ENCODE data around the gene EDIL3. TPM values are rescaled to one million over a fixed set of nuclear protein-coding genes. Genes with fewer than 3 reads are reported as not detected.

EDIL3 gene
- total and polyA plus RNA-seq, 2 donors (not counting 1 experiment from before 2014, with no cell fraction given) = 12.1 to 149 TPM

GRCh38 chr5:83895860-83896259 is 488.8 kb downstream of the EDIL3 start:
- Histone ChIP-seq H3K27me3 (ENCODE audit: control insufficient read depth, insufficient read depth, low read length) (no peaks in the 10 kb centered on the region), H4K20me1 (ENCODE audit: control insufficient read depth, extremely low read depth, insufficient read depth, low read length) (no peaks in the 10 kb centered on the region), H3K36me3 (ENCODE audit: control insufficient read depth, insufficient read depth, low read length) (no peaks in the 10 kb centered on the region), H3K4me1 (ENCODE audit: control insufficient read depth, extremely low read depth, insufficient read depth, low read length) (no peaks in the 10 kb centered on the region), H3K9me3 (ENCODE audit: control insufficient read depth, insufficient read depth, low read depth, low read length) (no peaks in the 10 kb centered on the region), H3K4me3 (replicated peaks in 1 of 4; ENCODE audit: control extremely low read depth in 1 of 4, insufficient read depth in 1 of 4, low read depth in 3 of 4, low read length in 4 of 4) (no peak overlapping the region), H3K9ac (ENCODE audit: insufficient read depth, low read length) (no peak overlapping the region), H3K27ac (ENCODE audit: insufficient read depth, low read length) (no peak overlapping the region), H2AFZ (ENCODE audit: low read length) (no peak overlapping the region), H3K4me2 (ENCODE audit: extremely low read depth, insufficient read depth, low read length) (no peak overlapping the region), H3K79me2 (ENCODE audit: control insufficient read depth, insufficient read depth, low read length) (no peaks in the 10 kb centered on the region)
- no peak for TF ChIP-seq EZH2 (IDR thresholded peaks at IDR 0.05; ENCODE audit: low read length, missing control alignments)
- TF ChIP-seq, protein P1, sequence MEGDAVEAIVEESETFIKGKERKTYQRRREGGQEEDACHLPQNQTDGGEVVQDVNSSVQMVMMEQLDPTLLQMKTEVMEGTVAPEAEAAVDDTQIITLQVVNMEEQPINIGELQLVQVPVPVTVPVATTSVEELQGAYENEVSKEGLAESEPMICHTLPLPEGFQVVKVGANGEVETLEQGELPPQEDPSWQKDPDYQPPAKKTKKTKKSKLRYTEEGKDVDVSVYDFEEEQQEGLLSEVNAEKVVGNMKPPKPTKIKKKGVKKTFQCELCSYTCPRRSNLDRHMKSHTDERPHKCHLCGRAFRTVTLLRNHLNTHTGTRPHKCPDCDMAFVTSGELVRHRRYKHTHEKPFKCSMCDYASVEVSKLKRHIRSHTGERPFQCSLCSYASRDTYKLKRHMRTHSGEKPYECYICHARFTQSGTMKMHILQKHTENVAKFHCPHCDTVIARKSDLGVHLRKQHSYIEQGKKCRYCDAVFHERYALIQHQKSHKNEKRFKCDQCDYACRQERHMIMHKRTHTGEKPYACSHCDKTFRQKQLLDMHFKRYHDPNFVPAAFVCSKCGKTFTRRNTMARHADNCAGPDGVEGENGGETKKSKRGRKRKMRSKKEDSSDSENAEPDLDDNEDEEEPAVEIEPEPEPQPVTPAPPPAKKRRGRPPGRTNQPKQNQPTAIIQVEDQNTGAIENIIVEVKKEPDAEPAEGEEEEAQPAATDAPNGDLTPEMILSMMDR (conservative IDR thresholded peaks at IDR 0.05 in 1 of 2, IDR thresholded peaks at IDR 0.05 in 1 of 2; ENCODE audit: low read depth in 1 of 2, low read length in 2 of 2) = no peak
- DNase-seq (ENCODE audit: low read depth in 2 of 2) = peak in 1 of 2 donors; percentile 15

DNA sequence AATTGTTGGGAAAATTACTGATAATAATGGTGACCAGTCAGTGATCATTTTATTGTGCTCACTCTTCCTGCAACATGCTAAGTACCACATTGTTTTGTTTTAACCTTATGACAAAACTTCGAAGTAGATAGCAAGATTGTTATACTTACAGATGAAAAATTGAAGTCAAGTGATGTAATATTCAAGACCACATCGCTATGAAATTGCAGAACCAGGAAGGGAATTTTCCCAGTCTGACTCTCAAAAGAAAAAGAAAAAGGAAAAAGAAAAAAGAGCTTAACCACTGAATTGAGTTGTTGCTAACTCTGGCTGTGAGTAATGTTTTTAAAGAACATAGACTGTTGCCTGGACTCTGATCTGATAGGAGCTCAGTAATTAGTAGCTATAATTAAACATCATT is 493.4 kb downstream of the EDIL3 start:
- H3K36me3 ChIP-seq (ENCODE audit: control insufficient read depth, insufficient read depth, low read length) = no peaks in the 10 kb centered on the region
- H3K4me2 ChIP-seq (ENCODE audit: extremely low read depth, insufficient read depth, low read length) = no peak overlapping the region
- H3K9me3 ChIP-seq (ENCODE audit: control insufficient read depth, insufficient read depth, low read depth, low read length) = no peaks in the 10 kb centered on the region
- H3K4me1 ChIP-seq (ENCODE audit: control insufficient read depth, extremely low read depth, insufficient read depth, low read length) = no peaks in the 10 kb centered on the region
- H2AFZ ChIP-seq (ENCODE audit: low read length) = no peak overlapping the region
- H3K27ac ChIP-seq (ENCODE audit: insufficient read depth, low read length) = no peak overlapping the region
- H3K9ac ChIP-seq (ENCODE audit: insufficient read depth, low read length) = no peak overlapping the region
- H3K4me3 ChIP-seq (replicated peaks in 1 of 4; ENCODE audit: control extremely low read depth in 1 of 4, insufficient read depth in 1 of 4, low read depth in 3 of 4, low read length in 4 of 4) = no peak overlapping the region
- no peak for TF ChIP-seq EZH2 (IDR thresholded peaks at IDR 0.05; ENCODE audit: low read length, missing control alignments)
- TF ChIP-seq, protein P1 (conservative IDR thresholded peaks at IDR 0.05 in 1 of 2, IDR thresholded peaks at IDR 0.05 in 1 of 2; ENCODE audit: low read depth in 1 of 2, low read length in 2 of 2) = no peak
- peak; percentile 11 to 53 for DNase-seq (ENCODE audit: low read depth in 2 of 2)
- H3K27me3 ChIP-seq (ENCODE audit: control insufficient read depth, insufficient read depth, low read length) = no peaks in the 10 kb centered on the region
- no peaks in the 10 kb centered on the region for H3K79me2 ChIP-seq (ENCODE audit: control insufficient read depth, insufficient read depth, low read length)
- no peaks in the 10 kb centered on the region for H4K20me1 ChIP-seq (ENCODE audit: control insufficient read depth, extremely low read depth, insufficient read depth, low read length)

Data from fibroblast of lung (primary cell).